Panc1 (cell line): ENCODE measurements around the gene MYRF. TPM values are rescaled to one million over a fixed set of nuclear protein-coding genes. Genes with fewer than 3 reads are reported as not detected.
A peak's percentile ranks its signal among the peaks of the same experiment; 100 is the strongest.

Experiments
- ATAC-seq: fragments of 200-7000 bp; cut with Tn5 transposase; 2 replicates; pipeline ENCODE4 v1.9.1; 2020; ENCODE audit warnings: mild to moderate bottlenecking, moderate library complexity
- BruUV-seq: library from RNA; stranded (reverse); fragments of 400-500 nt; replicated peaks from 2 replicates; lab custom pipeline; 2021; lab: Mats Ljungman, UMichigan
- CTCF ChIA-PET: fragments of 300-600 bp; sonication (Branson Sonifier 250); formaldehyde crosslinking; loops from one replicate; lab custom pipeline; 2022; ENCODE audit warnings: antibody characterized with exemption; lab: Charles Lee
- POLR2A ChIA-PET: fragments of 300-600 bp; sonication (Branson Sonifier 250); formaldehyde crosslinking; loops from one replicate; lab custom pipeline; 2022; ENCODE audit warnings: antibody characterized with exemption; lab: Charles Lee
- DNase-seq: peaks from one replicate; pipeline ENCODE4 v3.0.0-alpha.2; 2010; ENCODE audit warnings: low read depth, low spot score
- H3K27ac ChIP-seq: 2 replicates; pipeline ENCODE4 v1.5.1; 2011; ENCODE audit warnings: mild to moderate bottlenecking, low read length, inconsistent platforms
- H3K27me3 ChIP-seq: fragments of 200-500 bp; sonication (Bioruptor generic); 2 replicates; pipeline ENCODE4 v1.6.0; 2014; ENCODE audit warnings: low read length, inconsistent platforms; ENCODE audit not compliant: control insufficient read depth, insufficient read depth
- H3K36me3 ChIP-seq: fragments of 200-500 bp; sonication (Bioruptor generic); 2 replicates; pipeline ENCODE4 v1.5.1; 2014; ENCODE audit warnings: inconsistent platforms, mild to moderate bottlenecking, low read length, moderate library complexity; ENCODE audit not compliant: control insufficient read depth, insufficient read depth
- H3K4me1 ChIP-seq: 2 replicates; pipeline ENCODE4 v1.5.1; 2011; ENCODE audit warnings: inconsistent platforms, mild to moderate bottlenecking, low read length, moderate library complexity; ENCODE audit not compliant: control insufficient read depth, insufficient read depth
- H3K4me3 ChIP-seq, 2 experiments: 2 replicates each; pipeline ENCODE4 v1.5.1; 2011 to 2012; ENCODE audit warnings: low read depth in 2 of 2, low read length in 2 of 2, mild to moderate bottlenecking in 2 of 2, inconsistent platforms in 1 of 2, moderate library complexity in 1 of 2
- H3K9me3 ChIP-seq: fragments of 200-500 bp; sonication (Bioruptor generic); 2 replicates; pipeline ENCODE4 v1.5.1; 2014; ENCODE audit warnings: low read depth, mild to moderate bottlenecking, inconsistent platforms, low read length, moderate library complexity; ENCODE audit not compliant: control insufficient read depth, insufficient read depth
- CTCF ChIP-seq: fragments of 450-650 bp; IDR thresholded peaks from 2 replicates; pipeline ENCODE4 v1.5.1; 2017; ENCODE audit warnings: mild to moderate bottlenecking
- POLR2AphosphoS5 ChIP-seq: IDR thresholded peaks from 2 replicates; pipeline ENCODE4 v1.6.1; 2012; ENCODE audit warnings: mild to moderate bottlenecking, low read depth, low read length, moderate library complexity
- SIN3A ChIP-seq: IDR thresholded peaks from 2 replicates; pipeline ENCODE4 v1.6.1; 2012; ENCODE audit warnings: low read depth, mild to moderate bottlenecking, low read length, moderate library complexity, borderline replicate concordance; ENCODE audit not compliant: insufficient read depth
- TCF7L2 ChIP-seq: IDR thresholded peaks from 2 replicates; pipeline ENCODE4 v1.6.1; 2011; ENCODE audit warnings: mild to moderate bottlenecking, low read depth, low read length, inconsistent platforms
- in situ Hi-C: cut with HindIII; loops from 2 replicates; pipeline ENCODE4 v1.10.0; 2016; ENCODE audit warnings: low sequenced_read_pairs, low pct_unique_long_range_greater_than_20kb
- intact Hi-C: fragments of 100-400 bp; cut with micrococcal nuclease; formaldehyde crosslinking; loops from one replicate; pipeline ENCODE4 v1.10.0; 2022; ENCODE audit not compliant: unreplicated experiment
- total RNA-seq: library from RNA; stranded (reverse); gene quantifications from one replicate; pipeline ENCODE4 v1.2.1, GENCODE V29; 2021; ENCODE audit not compliant: unreplicated experiment
- TF ChIP-seq, protein P1 (sequence below), 2 experiments: IDR thresholded peaks; 2 replicates each; pipeline ENCODE4 v1.6.1; 2011 to 2012; ENCODE audit warnings: low read depth in 2 of 2, control low read depth in 1 of 2, low read length in 1 of 2, mild to moderate bottlenecking in 1 of 2, moderate library complexity in 1 of 2; ENCODE audit not compliant: insufficient read depth in 1 of 2

MYRF gene
- total RNA-seq, 1 experiment from 2014 or later = 2.8 TPM

GRCh38 chr11:61817471-61818202, 65.2 kb downstream of the MYRF start:
- TF ChIP-seq, protein P1, sequence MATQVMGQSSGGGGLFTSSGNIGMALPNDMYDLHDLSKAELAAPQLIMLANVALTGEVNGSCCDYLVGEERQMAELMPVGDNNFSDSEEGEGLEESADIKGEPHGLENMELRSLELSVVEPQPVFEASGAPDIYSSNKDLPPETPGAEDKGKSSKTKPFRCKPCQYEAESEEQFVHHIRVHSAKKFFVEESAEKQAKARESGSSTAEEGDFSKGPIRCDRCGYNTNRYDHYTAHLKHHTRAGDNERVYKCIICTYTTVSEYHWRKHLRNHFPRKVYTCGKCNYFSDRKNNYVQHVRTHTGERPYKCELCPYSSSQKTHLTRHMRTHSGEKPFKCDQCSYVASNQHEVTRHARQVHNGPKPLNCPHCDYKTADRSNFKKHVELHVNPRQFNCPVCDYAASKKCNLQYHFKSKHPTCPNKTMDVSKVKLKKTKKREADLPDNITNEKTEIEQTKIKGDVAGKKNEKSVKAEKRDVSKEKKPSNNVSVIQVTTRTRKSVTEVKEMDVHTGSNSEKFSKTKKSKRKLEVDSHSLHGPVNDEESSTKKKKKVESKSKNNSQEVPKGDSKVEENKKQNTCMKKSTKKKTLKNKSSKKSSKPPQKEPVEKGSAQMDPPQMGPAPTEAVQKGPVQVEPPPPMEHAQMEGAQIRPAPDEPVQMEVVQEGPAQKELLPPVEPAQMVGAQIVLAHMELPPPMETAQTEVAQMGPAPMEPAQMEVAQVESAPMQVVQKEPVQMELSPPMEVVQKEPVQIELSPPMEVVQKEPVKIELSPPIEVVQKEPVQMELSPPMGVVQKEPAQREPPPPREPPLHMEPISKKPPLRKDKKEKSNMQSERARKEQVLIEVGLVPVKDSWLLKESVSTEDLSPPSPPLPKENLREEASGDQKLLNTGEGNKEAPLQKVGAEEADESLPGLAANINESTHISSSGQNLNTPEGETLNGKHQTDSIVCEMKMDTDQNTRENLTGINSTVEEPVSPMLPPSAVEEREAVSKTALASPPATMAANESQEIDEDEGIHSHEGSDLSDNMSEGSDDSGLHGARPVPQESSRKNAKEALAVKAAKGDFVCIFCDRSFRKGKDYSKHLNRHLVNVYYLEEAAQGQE (IDR thresholded peaks at IDR 0.05; ENCODE audit: insufficient read depth in 1 of 2, low read depth in 2 of 2, low read length in 1 of 2) = no peak
- TF ChIP-seq CTCF (no peak), SIN3A (no peak), POLR2AphosphoS5 (no peak), TCF7L2 (no peak)
- ATAC-seq (no peak), DNase-seq (no peak)
- in situ Hi-C loops = no loop called here
- Histone ChIP-seq H3K27me3 (no peaks in the 10 kb centered on the region), H3K9me3 (no peaks in the 10 kb centered on the region), H3K27ac (peak overlapping the region; percentile 95), H3K4me3 (peak overlapping the region; percentile 69 to 91), H3K4me1 (peaks cover 17% of the 10 kb centered on the region), H3K36me3 (peaks cover 1% of the 10 kb centered on the region; the same call in 1 of the 2 replicates)
- BruUV-seq = no TSS peak
- ChIA-PET CTCF (no interaction called here), POLR2A (no interaction called here)
- intact Hi-C loops = no loop called here

DNA sequence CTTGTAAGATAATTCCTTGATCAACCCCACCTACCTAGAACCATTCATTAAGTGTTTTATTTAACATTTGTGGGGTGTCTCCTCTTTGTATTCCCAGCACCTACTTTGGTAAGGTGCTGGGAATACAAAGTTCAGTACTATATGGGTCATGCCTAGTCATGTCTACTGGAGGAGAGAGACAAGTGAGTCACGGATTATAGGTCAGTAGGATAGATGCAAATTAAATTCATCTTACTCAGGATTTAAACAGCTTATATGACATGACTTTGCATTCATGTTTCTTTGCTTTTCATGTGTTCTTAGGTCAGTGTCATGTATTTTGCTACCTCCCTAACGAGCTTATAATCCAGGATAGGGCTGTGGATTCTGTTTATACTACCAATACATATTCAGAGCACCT, 67.7 kb downstream of the MYRF start:
- no peak for DNase-seq
- no peak overlapping the region for H3K4me3 ChIP-seq
- H3K4me1 ChIP-seq = peaks cover 12% of the 10 kb centered on the region
- no peaks in the 10 kb centered on the region for H3K36me3 ChIP-seq
- POLR2A ChIA-PET = no interaction called here
- CTCF ChIA-PET = no interaction called here
- intact Hi-C loops (no loop called here), in situ Hi-C loops (no loop called here)
- TF ChIP-seq SIN3A (no peak), POLR2AphosphoS5 (no peak), TCF7L2 (no peak), CTCF (no peak)
- TF ChIP-seq, protein P1 (IDR thresholded peaks at IDR 0.05; ENCODE audit: insufficient read depth in 1 of 2, low read depth in 2 of 2, low read length in 1 of 2) = no peak
- H3K27ac ChIP-seq = no peak overlapping the region
- no peaks in the 10 kb centered on the region for H3K27me3 ChIP-seq
- ATAC-seq = no peak
- BruUV-seq = no TSS peak
- no peaks in the 10 kb centered on the region for H3K9me3 ChIP-seq
